Measurements from ENCODE around the gene TMEM14B. TPM values are rescaled to one million over a fixed set of nuclear protein-coding genes. Genes with fewer than 3 reads are reported as not detected.
"Not testable (repeated sequence)": the region's sequence is repeated elsewhere in the genome, so short reads cannot be mapped to it uniquely, and the experiment has no call there.

Gene TMEM14B
- total RNA-seq, 2 experiments from 2014 or later = 86.9 to 91.3 TPM

- DNase-seq = peak; percentile 16
- peak overlapping the region; percentile 82 for H3K27ac Mint-ChIP-seq
- peaks cover 9% of the 10 kb centered on the region for H3K9me3 Mint-ChIP-seq
- H3K36me3 Mint-ChIP-seq = peaks cover 16% of the 10 kb centered on the region
- intact Hi-C loops (cut with micrococcal nuclease) = loop anchor here (1.0 to 10.0 kb wide), 7 partner anchors 24 to 814 kb away; partner anchors contain the start of genes C6orf52, MAK, PAK1IP1 and SMIM13
- CTCF ChIA-PET = interaction anchor here (2.4 kb wide), 1 partner anchor 245 kb away, joined by 6 read pairs; no protein-coding TSS in a partner anchor
- peaks cover 34% of the 10 kb centered on the region for H3K4me1 Mint-ChIP-seq (ENCODE audit: low read depth)
- no peaks in the 10 kb centered on the region for H3K27me3 Mint-ChIP-seq
- POLR2A ChIA-PET = no interaction called here
- peak overlapping the region; percentile 84 for H3K4me3 Mint-ChIP-seq
Measured at GRCh38 chr6:10723567-10723881, 24.1 kb upstream of the TMEM14B start.

GRCh38 chr6:10725044-10725443 is 22.6 kb upstream of the TMEM14B start:
- POLR2A ChIA-PET = interaction anchor here (1.0 kb wide), 1 partner anchor 23 kb away, joined by 4 read pairs; the partner anchor contains the start of gene TMEM14B
- no peak overlapping the region for H3K27ac Mint-ChIP-seq

GRCh38 chr6:10725716-10726115 is 21.9 kb upstream of the TMEM14B start:
- intact Hi-C loops (cut with micrococcal nuclease) = loop anchor here (10.0 kb wide), 1 partner anchor 321 kb away; no protein-coding TSS in a partner anchor
- H3K9me3 Mint-ChIP-seq = no peaks in the 10 kb centered on the region
- CTCF ChIA-PET = interaction anchor here (1.0 kb wide), 1 partner anchor 21 kb away, joined by 3 read pairs; no protein-coding TSS in a partner anchor
- H3K36me3 Mint-ChIP-seq = peaks cover 18% of the 10 kb centered on the region
- H3K27me3 Mint-ChIP-seq = no peaks in the 10 kb centered on the region
- POLR2A ChIA-PET = interaction anchor here (0.8 kb wide), 1 partner anchor 22 kb away, joined by 3 read pairs; the partner anchor contains the start of gene TMEM14B
- H3K27ac Mint-ChIP-seq = no peak overlapping the region
- no peak overlapping the region for H3K4me3 Mint-ChIP-seq
- H3K4me1 Mint-ChIP-seq (ENCODE audit: low read depth) = peaks cover 29% of the 10 kb centered on the region
- no peak for DNase-seq

More at GRCh38 chr6:10725044-10725443, 22.6 kb upstream of the TMEM14B start:
- H3K4me3 Mint-ChIP-seq = no peak overlapping the region
- CTCF ChIA-PET = interaction anchor here (2.4 kb wide), 1 partner anchor 246 kb away, joined by 6 read pairs; no protein-coding TSS in a partner anchor
- no peaks in the 10 kb centered on the region for H3K9me3 Mint-ChIP-seq
- DNase-seq = no peak
- intact Hi-C loops (cut with micrococcal nuclease) = loop anchor here (10.0 kb wide), 1 partner anchor 320 kb away; no protein-coding TSS in a partner anchor
- peaks cover 29% of the 10 kb centered on the region for H3K4me1 Mint-ChIP-seq (ENCODE audit: low read depth)
- peaks cover 13% of the 10 kb centered on the region for H3K36me3 Mint-ChIP-seq
- H3K27me3 Mint-ChIP-seq = no peaks in the 10 kb centered on the region

GRCh38 chr6:10730254-10730653 is 17.4 kb upstream of the TMEM14B start:
- no peaks in the 10 kb centered on the region for H3K27me3 Mint-ChIP-seq
- H3K4me1 Mint-ChIP-seq (ENCODE audit: low read depth) = peaks cover 2% of the 10 kb centered on the region
- ChIA-PET CTCF (no interaction called here), POLR2A (interaction anchor here (1.3 kb wide), 1 partner anchor 17 kb away, joined by 5 read pairs; no protein-coding TSS in a partner anchor)
- H3K36me3 Mint-ChIP-seq = peaks cover 23% of the 10 kb centered on the region
- intact Hi-C loops (cut with micrococcal nuclease) = no loop called here
- H3K9me3 Mint-ChIP-seq = no peaks in the 10 kb centered on the region
- no peak overlapping the region for H3K4me3 Mint-ChIP-seq
- H3K27ac Mint-ChIP-seq = no peak overlapping the region
- DNase-seq = no peak

- Mint-ChIP-seq H3K27ac (no peak overlapping the region), H3K4me3 (no peak overlapping the region), H3K9me3 (no peaks in the 10 kb centered on the region), H3K36me3 (peaks cover 16% of the 10 kb centered on the region), H3K27me3 (no peaks in the 10 kb centered on the region), H3K4me1 (ENCODE audit: low read depth) (no peaks in the 10 kb centered on the region)
- intact Hi-C loops (cut with micrococcal nuclease) = no loop called here
- no peak for DNase-seq
- ChIA-PET CTCF (no interaction called here), POLR2A (no interaction called here)
Measured at GRCh38 chr6:10733151-10733715, 14.4 kb upstream of the TMEM14B start.

DNA sequence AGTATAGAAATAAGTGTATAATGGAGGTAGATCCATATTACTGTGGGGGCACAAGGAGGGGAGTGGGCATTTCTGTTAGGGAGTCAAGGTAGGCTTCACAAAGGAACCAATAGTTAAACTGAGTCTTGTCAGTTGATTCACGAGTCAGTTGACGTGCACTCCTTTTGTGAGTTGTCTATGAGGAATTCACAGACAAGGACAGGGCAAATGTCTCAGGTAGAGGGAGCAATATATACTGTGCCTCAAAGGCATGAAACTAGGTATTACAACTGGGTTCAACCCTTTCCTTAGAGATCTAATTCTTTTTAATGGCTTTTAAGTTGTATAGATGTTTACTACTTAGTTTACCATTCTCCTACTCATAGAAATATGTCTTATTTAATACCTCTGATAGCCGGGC is 13.7 kb upstream of the TMEM14B start:
- POLR2A ChIA-PET = no interaction called here
- DNase-seq = no peak
- CTCF ChIA-PET = no interaction called here
- no peaks in the 10 kb centered on the region for H3K4me1 Mint-ChIP-seq (ENCODE audit: low read depth)
- peaks cover 14% of the 10 kb centered on the region for H3K36me3 Mint-ChIP-seq
- no peaks in the 10 kb centered on the region for H3K27me3 Mint-ChIP-seq
- intact Hi-C loops (cut with micrococcal nuclease) = no loop called here
- H3K4me3 Mint-ChIP-seq = no peak overlapping the region
- no peak overlapping the region for H3K27ac Mint-ChIP-seq
- H3K9me3 Mint-ChIP-seq = no peaks in the 10 kb centered on the region

DNA sequence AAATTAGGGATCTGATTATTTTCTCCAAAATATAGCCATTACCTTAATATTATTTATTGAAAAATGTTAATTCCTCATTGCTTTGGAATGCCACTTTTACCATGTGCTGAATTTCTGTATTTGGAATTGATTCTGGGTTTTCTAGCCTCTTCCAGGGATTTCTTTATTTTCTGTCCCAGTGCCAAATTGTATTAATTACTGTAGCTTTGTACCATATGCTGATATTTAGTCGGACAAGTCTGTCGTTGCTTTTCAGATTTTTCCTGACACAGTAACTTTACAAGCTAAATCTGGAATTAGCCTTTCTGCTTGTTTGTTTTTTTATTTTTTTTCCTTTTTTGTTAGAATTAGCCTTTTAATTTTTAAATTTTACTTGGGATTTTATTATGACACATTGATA is 10.9 kb upstream of the TMEM14B start:
- no peak overlapping the region for H3K27ac Mint-ChIP-seq
- intact Hi-C loops (cut with micrococcal nuclease) = no loop called here
- no peaks in the 10 kb centered on the region for H3K9me3 Mint-ChIP-seq
- H3K36me3 Mint-ChIP-seq = peaks cover 8% of the 10 kb centered on the region
- no peak overlapping the region for H3K4me3 Mint-ChIP-seq
- no peaks in the 10 kb centered on the region for H3K27me3 Mint-ChIP-seq
- CTCF ChIA-PET = no interaction called here
- no peaks in the 10 kb centered on the region for H3K4me1 Mint-ChIP-seq (ENCODE audit: low read depth)
- DNase-seq = no peak
- POLR2A ChIA-PET = no interaction called here

- H3K9me3 Mint-ChIP-seq = no peaks in the 10 kb centered on the region
- intact Hi-C loops (cut with micrococcal nuclease) = no loop called here
- no peak for DNase-seq
- CTCF ChIA-PET = no interaction called here
- no peaks in the 10 kb centered on the region for H3K36me3 Mint-ChIP-seq
- POLR2A ChIA-PET = no interaction called here
- no peaks in the 10 kb centered on the region for H3K4me1 Mint-ChIP-seq (ENCODE audit: low read depth)
- H3K27ac Mint-ChIP-seq = no peak overlapping the region
- no peaks in the 10 kb centered on the region for H3K27me3 Mint-ChIP-seq
- H3K4me3 Mint-ChIP-seq = no peak overlapping the region
Measured at GRCh38 chr6:10740061-10740460, 7.5 kb upstream of the TMEM14B start.

DNA sequence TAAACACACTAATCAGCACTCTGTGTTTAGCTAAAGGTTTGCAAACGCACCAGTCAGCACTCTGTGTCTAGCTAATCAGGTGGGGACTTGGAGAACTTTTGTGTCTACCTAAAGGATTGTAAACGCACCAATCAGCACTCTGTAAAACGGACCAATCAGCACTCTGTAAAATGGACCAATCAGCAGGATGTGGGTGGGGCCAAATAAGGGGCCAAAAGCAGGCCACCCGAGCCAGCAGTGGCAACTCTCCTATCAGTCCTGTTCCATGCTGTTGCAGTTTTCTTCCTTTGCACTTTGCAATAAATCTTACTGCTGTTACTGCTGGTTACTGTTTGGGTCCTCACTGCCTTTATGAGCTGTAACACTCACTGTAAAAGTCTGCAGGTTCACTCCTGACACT is 6.0 kb upstream of the TMEM14B start:
- H3K4me3 Mint-ChIP-seq; H3K9me3 Mint-ChIP-seq; CTCF ChIA-PET; DNase-seq; H3K27ac Mint-ChIP-seq; POLR2A ChIA-PET; intact Hi-C loops (cut with micrococcal nuclease); H3K27me3 Mint-ChIP-seq; H3K36me3 Mint-ChIP-seq: not testable (repeated sequence)
- peaks cover 11% of the 10 kb centered on the region for H3K4me1 Mint-ChIP-seq (ENCODE audit: low read depth)

- Mint-ChIP-seq H3K27ac (no peak overlapping the region), H3K27me3 (no peaks in the 10 kb centered on the region), H3K9me3 (no peaks in the 10 kb centered on the region), H3K4me3 (no peak overlapping the region), H3K4me1 (ENCODE audit: low read depth) (peaks cover 15% of the 10 kb centered on the region), H3K36me3 (peaks cover 7% of the 10 kb centered on the region)
- no peak for DNase-seq
- intact Hi-C loops (cut with micrococcal nuclease) = no loop called here
- POLR2A ChIA-PET = no interaction called here
- CTCF ChIA-PET = no interaction called here
Measured at GRCh38 chr6:10742251-10742650, 5.4 kb upstream of the TMEM14B start.

GRCh38 chr6:10743515-10743914 is 4.1 kb upstream of the TMEM14B start:
- POLR2A ChIA-PET = no interaction called here
- Mint-ChIP-seq H3K4me1 (ENCODE audit: low read depth) (peaks cover 17% of the 10 kb centered on the region), H3K9me3 (no peaks in the 10 kb centered on the region), H3K27me3 (no peaks in the 10 kb centered on the region), H3K36me3 (peaks cover 12% of the 10 kb centered on the region), H3K27ac (no peak overlapping the region), H3K4me3 (no peak overlapping the region)
- intact Hi-C loops (cut with micrococcal nuclease) = no loop called here
- no peak for DNase-seq
- CTCF ChIA-PET = no interaction called here

DNA sequence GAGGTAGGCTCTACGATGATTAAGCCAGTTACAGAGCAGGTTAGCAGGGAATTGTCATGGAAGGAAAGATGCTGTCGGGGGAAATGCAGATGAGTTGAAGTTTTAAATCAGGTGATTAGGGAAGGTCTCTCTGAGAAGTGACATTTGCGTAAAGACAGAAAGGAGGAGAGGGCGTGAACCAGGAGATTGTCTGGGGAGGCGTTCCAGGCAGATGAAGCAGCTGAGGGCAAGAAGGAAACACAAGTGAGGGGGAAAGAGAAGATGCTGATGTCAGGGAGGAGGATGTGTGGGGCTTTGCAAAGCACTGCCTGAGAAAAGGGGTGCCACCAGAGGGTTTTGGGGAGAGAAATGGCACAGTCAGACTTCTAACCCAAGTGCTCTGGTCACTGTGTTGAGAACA is 2.5 kb upstream of the TMEM14B start:
- H3K4me1 Mint-ChIP-seq (ENCODE audit: low read depth) = peaks cover 31% of the 10 kb centered on the region
- H3K27me3 Mint-ChIP-seq = no peaks in the 10 kb centered on the region
- H3K27ac Mint-ChIP-seq = no peak overlapping the region
- CTCF ChIA-PET = no interaction called here
- intact Hi-C loops (cut with micrococcal nuclease) = loop anchor here (5.0 kb wide), 1 partner anchor 347 kb away; the partner anchor contains the start of gene SMIM13
- DNase-seq = no peak
- no peaks in the 10 kb centered on the region for H3K9me3 Mint-ChIP-seq
- POLR2A ChIA-PET = no interaction called here
- no peak overlapping the region for H3K4me3 Mint-ChIP-seq
- H3K36me3 Mint-ChIP-seq = peaks cover 15% of the 10 kb centered on the region

GRCh38 chr6:10746915-10747250 is 722 bp upstream of the TMEM14B start:
- Mint-ChIP-seq H3K4me1 (ENCODE audit: low read depth) (peaks cover 44% of the 10 kb centered on the region), H3K27ac (peak overlapping the region; percentile 86), H3K4me3 (peak overlapping the region; percentile 88), H3K36me3 (peaks cover 26% of the 10 kb centered on the region), H3K9me3 (no peaks in the 10 kb centered on the region), H3K27me3 (no peaks in the 10 kb centered on the region)
- CTCF ChIA-PET = interaction anchor here (0.9 to 2.1 kb wide), 8 partner anchors 13 to 347 kb away, joined by 3 to 5 read pairs (median 4); partner anchors contain the start of gene SMIM13
- intact Hi-C loops (cut with micrococcal nuclease) = loop anchor here (1.0 to 5.0 kb wide), 5 partner anchors 24 to 345 kb away; partner anchors contain the start of genes C6orf52, MAK, PAK1IP1 and SMIM13
- no peak for DNase-seq
- POLR2A ChIA-PET = interaction anchor here (0.9 to 2.6 kb wide), 5 partner anchors 16 to 52 kb away, joined by 3 to 16 read pairs (median 5); partner anchors contain the start of genes C6orf52, PAK1IP1 and TMEM14C

Data from activated CD4-positive, alpha-beta memory T cell treated with anti-CD3 and anti-CD28 coated beads for 36 hours (primary cell).